NCI-H526 treated with DMSO at 0.1 percent for 48 hours (cell line): ENCODE measurements around the gene SLC8B1.

ENCODE experiments used
- DNase-seq: peaks from one replicate; lab custom pipeline; 2025; lab: John Stamatoyannopoulos, UW

Gene SLC8B1

GRCh38 chr12:113268621-113269020 is 66.3 kb downstream of the SLC8B1 start:
- DNase-seq, result no peak

- DNase-seq, result no peak
Measured at GRCh38 chr12:113268136-113268535, 66.8 kb downstream of the SLC8B1 start.

GRCh38 chr12:113267621-113268020 is 67.3 kb downstream of the SLC8B1 start:
- no peak for DNase-seq

- DNase-seq, result no peak
Measured at GRCh38 chr12:113266106-113266895, 68.6 kb downstream of the SLC8B1 start.

GRCh38 chr12:113263431-113263963 is 71.4 kb downstream of the SLC8B1 start:
- DNase-seq, result no peak

- no peak for DNase-seq
Measured at GRCh38 chr12:113262710-113263109, 72.2 kb downstream of the SLC8B1 start.

GRCh38 chr12:113261847-113262470 is 73.0 kb downstream of the SLC8B1 start:
- no peak for DNase-seq

- no peak for DNase-seq
Measured at GRCh38 chr12:113260636-113261300, 74.1 kb downstream of the SLC8B1 start.

- no peak for DNase-seq
Measured at GRCh38 chr12:113260127-113260526, 74.8 kb downstream of the SLC8B1 start.

GRCh38 chr12:113257564-113257963 is 77.3 kb downstream of the SLC8B1 start:
- DNase-seq, result no peak

GRCh38 chr12:113254298-113254697 is 80.6 kb downstream of the SLC8B1 start:
- no peak for DNase-seq

GRCh38 chr12:113253532-113254285 is 81.2 kb downstream of the SLC8B1 start:
- DNase-seq, result no peak

- DNase-seq, result no peak
Measured at GRCh38 chr12:113252494-113252893, 82.4 kb downstream of the SLC8B1 start.

GRCh38 chr12:113251404-113252070 is 83.4 kb downstream of the SLC8B1 start:
- DNase-seq, result no peak

- no peak for DNase-seq
Measured at GRCh38 chr12:113250045-113250444, 84.9 kb downstream of the SLC8B1 start.

- no peak for DNase-seq
Measured at GRCh38 chr12:113249546-113249945, 85.4 kb downstream of the SLC8B1 start.

GRCh38 chr12:113248842-113249435 is 86.0 kb downstream of the SLC8B1 start:
- DNase-seq, result no peak
